Measurements from ENCODE around the gene A2ML1. TPM values are rescaled to one million over a fixed set of nuclear protein-coding genes. Genes with fewer than 3 reads are reported as not detected.

Gene A2ML1
- total and polyA plus RNA-seq, 4 donors = 0.04 to 1.1 (median 0.06) TPM; not detected in 1

- Histone ChIP-seq H3K9ac (ENCODE audit: insufficient read depth in 1 of 2, low read length in 2 of 2) (no peak overlapping the region), H3K9me3 (ENCODE audit: control insufficient read depth in 4 of 4, insufficient read depth in 3 of 4, low read length in 3 of 4) (no peaks in the 10 kb centered on the region), H3K27ac (ENCODE audit: low read depth in 1 of 2, low read length in 1 of 2) (no peak overlapping the region), H3K27me3 (ENCODE audit: control insufficient read depth in 3 of 3, insufficient read depth in 3 of 3, low read length in 2 of 3) (no peaks in the 10 kb centered on the region), H3K4me3 (no peak overlapping the region), H3K36me3 (ENCODE audit: control insufficient read depth in 4 of 4, insufficient read depth in 4 of 4, low read length in 4 of 4) (no peaks in the 10 kb centered on the region), H3K4me1 (ENCODE audit: control insufficient read depth in 5 of 5, insufficient read depth in 5 of 5, low read length in 5 of 5) (peaks cover 0 to 44% (median 11%) of the 10 kb centered on the region in 5 donors)
- no peak for TF ChIP-seq CTCF (IDR thresholded peaks at IDR 0.05; ENCODE audit: control extremely low read depth, extremely low read depth)
- WGBS, 2 donors = 75% methylated on average over 3 of the region's 3 CpGs
- DNase-seq (peak in 1 of 3 donors; percentile 14), ATAC-seq (ENCODE audit: insufficient read depth, low FRiP score) (no peak)
Measured at GRCh38 chr12:8911606-8912268, 89.3 kb downstream of the A2ML1 start.

GRCh38 chr12:8912914-8913313 is 90.5 kb downstream of the A2ML1 start:
- DNase-seq = peak; percentile 37 to 66 (median 56)
- Histone ChIP-seq H3K27me3 (ENCODE audit: control insufficient read depth in 3 of 3, insufficient read depth in 3 of 3, low read length in 2 of 3) (no peaks in the 10 kb centered on the region), H3K36me3 (ENCODE audit: control insufficient read depth in 4 of 4, insufficient read depth in 4 of 4, low read length in 4 of 4) (no peaks in the 10 kb centered on the region), H3K27ac (ENCODE audit: low read depth in 1 of 2, low read length in 1 of 2) (peak overlapping the region; percentile 16 to 71), H3K9me3 (ENCODE audit: control insufficient read depth in 4 of 4, insufficient read depth in 3 of 4, low read length in 3 of 4) (no peaks in the 10 kb centered on the region), H3K4me3 (no peak overlapping the region), H3K9ac (ENCODE audit: insufficient read depth in 1 of 2, low read length in 2 of 2) (peak overlapping the region in 1 of 2 donors; percentile 98), H3K4me1 (ENCODE audit: control insufficient read depth in 5 of 5, insufficient read depth in 5 of 5, low read length in 5 of 5) (peaks cover 0 to 35% (median 11%) of the 10 kb centered on the region in 5 donors)
- whole genome bisulfite sequencing, 2 donors = 46 to 66% methylated on average over 9 of the region's 9 CpGs
- no peak for TF ChIP-seq CTCF (IDR thresholded peaks at IDR 0.05; ENCODE audit: control extremely low read depth, extremely low read depth)
- ATAC-seq (ENCODE audit: insufficient read depth, low FRiP score) = no peak

GRCh38 chr12:8913702-8914032 is 91.2 kb downstream of the A2ML1 start:
- peak overlapping the region; percentile 96 to 98 for H3K9ac ChIP-seq (ENCODE audit: insufficient read depth in 1 of 2, low read length in 2 of 2)
- peaks cover 0 to 35% (median 11%) of the 10 kb centered on the region in 5 donors for H3K4me1 ChIP-seq (ENCODE audit: control insufficient read depth in 5 of 5, insufficient read depth in 5 of 5, low read length in 5 of 5)
- DNase-seq (no peak), ATAC-seq (ENCODE audit: insufficient read depth, low FRiP score) (no peak)
- H3K4me3 ChIP-seq = peak overlapping the region; percentile 65
- H3K9me3 ChIP-seq (ENCODE audit: control insufficient read depth in 4 of 4, insufficient read depth in 3 of 4, low read length in 3 of 4) = no peaks in the 10 kb centered on the region
- H3K27me3 ChIP-seq (ENCODE audit: control insufficient read depth in 3 of 3, insufficient read depth in 3 of 3, low read length in 2 of 3) = no peaks in the 10 kb centered on the region
- H3K27ac ChIP-seq (ENCODE audit: low read depth in 1 of 2, low read length in 1 of 2) = peak overlapping the region; percentile 71 to 96
- H3K36me3 ChIP-seq (ENCODE audit: control insufficient read depth in 4 of 4, insufficient read depth in 4 of 4, low read length in 4 of 4) = no peaks in the 10 kb centered on the region
- no peak for TF ChIP-seq CTCF (IDR thresholded peaks at IDR 0.05; ENCODE audit: control extremely low read depth, extremely low read depth)
- 19 to 28% methylated on average over 6 of the region's 6 CpGs for WGBS, 2 donors
